Panc1 (cell line): ENCODE measurements around the gene KCNRG.

ENCODE experiments used
- CTCF ChIP-seq: fragments of 450-650 bp; IDR thresholded peaks from 2 replicates; pipeline ENCODE4 v1.5.1; 2017; ENCODE audit warnings: mild to moderate bottlenecking
- POLR2AphosphoS5 ChIP-seq: IDR thresholded peaks from 2 replicates; pipeline ENCODE4 v1.6.1; 2012; ENCODE audit warnings: mild to moderate bottlenecking, low read depth, low read length, moderate library complexity
- REST ChIP-seq, 2 experiments: IDR thresholded peaks; 2 replicates each; pipeline ENCODE4 v1.6.1; 2011 to 2012; ENCODE audit warnings: low read depth in 2 of 2, control low read depth in 1 of 2, low read length in 1 of 2, mild to moderate bottlenecking in 1 of 2, moderate library complexity in 1 of 2; ENCODE audit not compliant: insufficient read depth in 1 of 2

- TF ChIP-seq CTCF (no peak), POLR2AphosphoS5 (no peak), REST (IDR thresholded peaks at IDR 0.05; ENCODE audit: insufficient read depth in 1 of 2, low read depth in 2 of 2, low read length in 1 of 2) (no peak)
These were observed 858 bp upstream of the KCNRG start for GRCh38 chr13:50014386-50014785.
